ENCODE measurements around the gene FOXK2.

FOXK2 gene

GRCh38 chr17:82479602-82480001 is 39.9 kb upstream of the FOXK2 start:
- DNase-seq (ENCODE audit: extremely low read depth, insufficient read length): no peak
- H3K36me3 ChIP-seq (ENCODE audit: control insufficient read depth, insufficient read depth, low read length): peaks cover 41% of the 10 kb centered on the region
- no peak overlapping the region for H3K4me3 ChIP-seq (replicated peaks; ENCODE audit: low read depth, low read length)
- TF ChIP-seq CTCF (IDR thresholded peaks at IDR 0.05; ENCODE audit: insufficient read depth, low read length, poor library complexity, severe bottlenecking): no peak
- H3K27me3 ChIP-seq (replicated peaks; ENCODE audit: control insufficient read depth, insufficient read depth, low read length): no peaks in the 10 kb centered on the region

GRCh38 chr17:82480318-82480717 is 39.2 kb upstream of the FOXK2 start:
- Histone ChIP-seq H3K36me3 (ENCODE audit: control insufficient read depth, insufficient read depth, low read length) (peaks cover 42% of the 10 kb centered on the region), H3K4me3 (replicated peaks; ENCODE audit: low read depth, low read length) (no peak overlapping the region), H3K27me3 (replicated peaks; ENCODE audit: control insufficient read depth, insufficient read depth, low read length) (no peaks in the 10 kb centered on the region)
- TF ChIP-seq CTCF (IDR thresholded peaks at IDR 0.05; ENCODE audit: insufficient read depth, low read length, poor library complexity, severe bottlenecking): no peak
- no peak for DNase-seq (ENCODE audit: extremely low read depth, insufficient read length)

- H3K4me3 ChIP-seq (replicated peaks; ENCODE audit: low read depth, low read length): no peak overlapping the region
- DNase-seq (ENCODE audit: extremely low read depth, insufficient read length): no peak
- H3K36me3 ChIP-seq (ENCODE audit: control insufficient read depth, insufficient read depth, low read length): peaks cover 49% of the 10 kb centered on the region
- no peak for TF ChIP-seq CTCF (IDR thresholded peaks at IDR 0.05; ENCODE audit: insufficient read depth, low read length, poor library complexity, severe bottlenecking)
- H3K27me3 ChIP-seq (replicated peaks; ENCODE audit: control insufficient read depth, insufficient read depth, low read length): no peaks in the 10 kb centered on the region
Observed at GRCh38 chr17:82483204-82483660, 36.3 kb upstream of the FOXK2 start.

- no peak for TF ChIP-seq CTCF (IDR thresholded peaks at IDR 0.05; ENCODE audit: insufficient read depth, low read length, poor library complexity, severe bottlenecking)
- Histone ChIP-seq H3K27me3 (replicated peaks; ENCODE audit: control insufficient read depth, insufficient read depth, low read length) (no peaks in the 10 kb centered on the region), H3K36me3 (ENCODE audit: control insufficient read depth, insufficient read depth, low read length) (peaks cover 43% of the 10 kb centered on the region), H3K4me3 (replicated peaks; ENCODE audit: low read depth, low read length) (no peak overlapping the region)
- no peak for DNase-seq (ENCODE audit: extremely low read depth, insufficient read length)
Observed at GRCh38 chr17:82483836-82484235, 35.7 kb upstream of the FOXK2 start.

GRCh38 chr17:82486231-82487094 is 33.1 kb upstream of the FOXK2 start:
- peaks cover 26% of the 10 kb centered on the region for H3K36me3 ChIP-seq (ENCODE audit: control insufficient read depth, insufficient read depth, low read length)
- no peak for DNase-seq (ENCODE audit: extremely low read depth, insufficient read length)
- TF ChIP-seq CTCF (IDR thresholded peaks at IDR 0.05; ENCODE audit: insufficient read depth, low read length, poor library complexity, severe bottlenecking): no peak

More at GRCh38 chr17:82486231-82487094, 33.1 kb upstream of the FOXK2 start:
- Histone ChIP-seq H3K4me3 (replicated peaks; ENCODE audit: low read depth, low read length) (no peak overlapping the region), H3K27me3 (replicated peaks; ENCODE audit: control insufficient read depth, insufficient read depth, low read length) (no peaks in the 10 kb centered on the region)

Measured in GM06990 (cell line).